Sigmoid colon (tissue), 4 donors: Measurements from ENCODE around the gene IGSF21.

Source experiments
- CTCF ChIP-seq, 4 experiments: fragments of 450-650 bp in 3 of 4; fragments of 200-600 bp in 1 of 4; IDR thresholded peaks; one replicate each; pipeline ENCODE4 v1.5.1; 2016 to 2019; ENCODE audit warnings: antibody characterized with exemption in 4 of 4, mild to moderate bottlenecking in 3 of 4, moderate library complexity in 2 of 4
- POLR2A ChIP-seq, 2 donors: fragments of 450-650 bp; IDR thresholded peaks; one replicate each; pipeline ENCODE4 v1.6.1; 2016; ENCODE audit warnings: antibody characterized with exemption in 2 of 2, mild to moderate bottlenecking in 2 of 2, moderate library complexity in 2 of 2
- POLR2AphosphoS5 ChIP-seq, 4 donors: sonication (generic); formaldehyde crosslinking; IDR thresholded peaks; one replicate each; pipeline ENCODE4 v1.6.1; 2017; ENCODE audit warnings: antibody characterized with exemption in 4 of 4

- TF ChIP-seq CTCF (IDR thresholded peaks at IDR 0.05) = no peak
- TF ChIP-seq POLR2A (IDR thresholded peaks at IDR 0.05) = no peak
- no peak for TF ChIP-seq POLR2AphosphoS5 (IDR thresholded peaks at IDR 0.05)
Measured at GRCh38 chr1:18292531-18292930, 184.9 kb downstream of the IGSF21 start.
